SK-N-SH treated with all-trans-retinoic acid at 6 μM for 48 hours (cell line): ENCODE measurements around the gene ECEL1.

Experiments
- ATAC-seq: fragments of 200-7000 bp; cut with Tn5 transposase; 3 replicates; pipeline ENCODE4 v1.9.1; 2020; ENCODE audit warnings: mild to moderate bottlenecking, moderate library complexity
- ARNTL ChIP-seq: fragments of 450-650 bp; formaldehyde crosslinking; IDR thresholded peaks from 2 replicates; pipeline ENCODE4 v1.5.0; 2020; ENCODE audit warnings: low read depth, mild to moderate bottlenecking, moderate library complexity, borderline replicate concordance
- BACH2 ChIP-seq: fragments of 250-450 bp; sonication (Bioruptor Pico); IDR thresholded peaks from 2 replicates; pipeline ENCODE4 v1.9.0; 2021; ENCODE audit warnings: mild to moderate bottlenecking, borderline replicate concordance
- CREB5 ChIP-seq: fragments of 250-450 bp; sonication (Bioruptor Pico); IDR thresholded peaks from 2 replicates; pipeline ENCODE4 v1.5.1; 2020; ENCODE audit warnings: low read depth, mild to moderate bottlenecking, moderate library complexity
- CSDC2 ChIP-seq: fragments of 250-450 bp; sonication (Bioruptor Pico); IDR thresholded peaks from 2 replicates; pipeline ENCODE4 v1.5.0; 2020; ENCODE audit warnings: mild to moderate bottlenecking, moderate library complexity
- CSRNP3 ChIP-seq: fragments of 250-450 bp; sonication (Bioruptor Pico); IDR thresholded peaks from 2 replicates; pipeline ENCODE4 v1.5.1; 2021; ENCODE audit warnings: mild to moderate bottlenecking, moderate library complexity
- GLIS3 ChIP-seq: fragments of 250-450 bp; sonication (Bioruptor Pico); IDR thresholded peaks from 2 replicates; pipeline ENCODE4 v1.5.0; 2020; ENCODE audit warnings: mild to moderate bottlenecking, moderate library complexity
- ISL1 ChIP-seq: fragments of 250-450 bp; sonication (Bioruptor Pico); IDR thresholded peaks from 2 replicates; pipeline ENCODE4 v2.1.2; 2022; ENCODE audit warnings: mild to moderate bottlenecking, moderate library complexity
- OSR1 ChIP-seq: fragments of 250-450 bp; sonication (Bioruptor Pico); IDR thresholded peaks from 2 replicates; pipeline ENCODE4 v1.8.0; 2022; ENCODE audit warnings: moderate library complexity, mild to moderate bottlenecking, inconsistent platforms
- PATZ1 ChIP-seq: fragments of 250-450 bp; sonication (Bioruptor Pico); IDR thresholded peaks from 2 replicates; pipeline ENCODE4 v1.8.0; 2020; ENCODE audit warnings: mild to moderate bottlenecking, moderate library complexity, borderline replicate concordance
- POU6F1 ChIP-seq: fragments of 250-450 bp; sonication (Bioruptor Pico); IDR thresholded peaks from 2 replicates; pipeline ENCODE4 v1.8.0; 2021; ENCODE audit warnings: low read depth, mild to moderate bottlenecking, moderate library complexity, borderline replicate concordance
- PPARA ChIP-seq: fragments of 250-450 bp; sonication (Bioruptor Pico); IDR thresholded peaks from 2 replicates; pipeline ENCODE4 v1.5.0; 2020; ENCODE audit warnings: mild to moderate bottlenecking, borderline replicate concordance
- RARB ChIP-seq: fragments of 250-450 bp; sonication (Bioruptor Pico); IDR thresholded peaks from 2 replicates; pipeline ENCODE4 v1.8.0; 2021; ENCODE audit warnings: mild to moderate bottlenecking, moderate library complexity
- SNAI2 ChIP-seq: fragments of 250-450 bp; sonication (Bioruptor Pico); IDR thresholded peaks from 2 replicates; pipeline ENCODE4 v1.5.0; 2020; ENCODE audit warnings: mild to moderate bottlenecking, moderate library complexity
- TCF4 ChIP-seq: fragments of 250-450 bp; sonication (Bioruptor Pico); IDR thresholded peaks from 2 replicates; pipeline ENCODE4 v1.8.0; 2021; ENCODE audit warnings: mild to moderate bottlenecking, moderate library complexity, borderline replicate concordance
- TOX ChIP-seq: fragments of 250-450 bp; sonication (Bioruptor Pico); IDR thresholded peaks from 2 replicates; pipeline ENCODE4 v1.8.0; 2021; ENCODE audit warnings: mild to moderate bottlenecking, moderate library complexity, borderline replicate concordance
- ZC3H10 ChIP-seq: fragments of 250-450 bp; sonication (Bioruptor Pico); IDR thresholded peaks from 2 replicates; pipeline ENCODE4 v1.5.1; 2021; ENCODE audit warnings: mild to moderate bottlenecking, moderate library complexity
- ZFP3 ChIP-seq: fragments of 250-450 bp; sonication (Bioruptor Pico); IDR thresholded peaks from 2 replicates; pipeline ENCODE4 v1.5.0; 2020; ENCODE audit warnings: mild to moderate bottlenecking, moderate library complexity
- ZFP30 ChIP-seq: fragments of 450-650 bp; formaldehyde crosslinking; IDR thresholded peaks from 2 replicates; pipeline ENCODE4 v1.5.0; 2022; ENCODE audit warnings: mild to moderate bottlenecking, moderate library complexity
- ZNF565 ChIP-seq: fragments of 450-650 bp; formaldehyde crosslinking; conservative IDR thresholded peaks from 2 replicates; pipeline ENCODE4 v1.5.0; 2020; ENCODE audit warnings: low read depth, mild to moderate bottlenecking, moderate library complexity
- ZNF70 ChIP-seq: fragments of 450-650 bp; formaldehyde crosslinking; IDR thresholded peaks from 2 replicates; pipeline ENCODE4 v1.5.0; 2020; ENCODE audit warnings: mild to moderate bottlenecking, moderate library complexity
- ZNF8 ChIP-seq: fragments of 450-650 bp; formaldehyde crosslinking; IDR thresholded peaks from 2 replicates; pipeline ENCODE4 v1.5.0; 2020; ENCODE audit warnings: mild to moderate bottlenecking, moderate library complexity

The ECEL1 gene

GRCh38 chr2:232486558-232487384, 863 bp downstream of the ECEL1 start:
- no peak for TF ChIP-seq GLIS3 (CRISPR knock-in tag)
- no peak for TF ChIP-seq TOX (CRISPR knock-in tag)
- TF ChIP-seq ZFP3 (CRISPR knock-in tag): no peak
- TF ChIP-seq ARNTL (CRISPR knock-in tag): no peak
- TF ChIP-seq CREB5: no peak
- TF ChIP-seq ZNF8 (CRISPR knock-in tag): no peak
- TF ChIP-seq PPARA (CRISPR knock-in tag): no peak
- no peak for TF ChIP-seq ZNF565 (CRISPR knock-in tag)
- no peak for TF ChIP-seq CSDC2 (CRISPR knock-in tag)
- no peak for TF ChIP-seq ZC3H10 (CRISPR knock-in tag)
- TF ChIP-seq POU6F1 (CRISPR knock-in tag): no peak
- no peak for TF ChIP-seq ZFP30 (CRISPR knock-in tag)
- no peak for TF ChIP-seq CSRNP3 (CRISPR knock-in tag)
- TF ChIP-seq OSR1 (CRISPR knock-in tag): no peak
- TF ChIP-seq, all 23 proteins: peak for 0
- no peak for ATAC-seq

- no peak for ATAC-seq
- TF ChIP-seq RARB (CRISPR knock-in tag): no peak
- TF ChIP-seq ZNF565 (CRISPR knock-in tag): no peak
- no peak for TF ChIP-seq ISL1
- no peak for TF ChIP-seq SNAI2 (CRISPR knock-in tag)
- TF ChIP-seq PPARA (CRISPR knock-in tag): no peak
- no peak for TF ChIP-seq ZC3H10 (CRISPR knock-in tag)
- TF ChIP-seq ZNF70 (CRISPR knock-in tag): no peak
- no peak for TF ChIP-seq BACH2 (CRISPR knock-in tag)
- TF ChIP-seq CSRNP3 (CRISPR knock-in tag): no peak
- TF ChIP-seq PATZ1 (CRISPR knock-in tag): no peak
- TF ChIP-seq POU6F1 (CRISPR knock-in tag): no peak
- no peak for TF ChIP-seq TCF4 (CRISPR knock-in tag)
- no peak for TF ChIP-seq OSR1 (CRISPR knock-in tag)
- TF ChIP-seq GLIS3 (CRISPR knock-in tag): no peak
- TF ChIP-seq CSDC2 (CRISPR knock-in tag): no peak
- no peak for TF ChIP-seq ZFP30 (CRISPR knock-in tag)
Measured at GRCh38 chr2:232485757-232486557, 1.7 kb downstream of the ECEL1 start.
